Keratinocyte (primary cell): ENCODE results near the gene FAM72C.
"Not testable (repeated sequence)": the region's sequence is repeated elsewhere in the genome, so short reads cannot be mapped to it uniquely, and the experiment has no call there.

Experiments
- CTCF ChIP-seq, 3 experiments: IDR thresholded peaks in 1 of 3; conservative IDR thresholded peaks in 1 of 3; optimal IDR thresholded peaks in 1 of 3; 2 replicates in 2 of 3; 3 replicates in 1 of 3; pipeline versions ENCODE3 to v1.5.1; 2011; ENCODE audit warnings: low read length in 3 of 3, mild to moderate bottlenecking in 3 of 3, moderate library complexity in 2 of 3, control low read depth in 1 of 3, inconsistent platforms in 1 of 3; ENCODE audit not compliant: insufficient read depth in 2 of 3; ENCODE audit errors: extremely low read depth in 1 of 3
- EZH2 ChIP-seq: IDR thresholded peaks from one replicate; pipeline ENCODE4 v1.6.1; 2012; ENCODE audit warnings: inconsistent platforms, mild to moderate bottlenecking, low read length, moderate library complexity

- not testable (repeated sequence) for TF ChIP-seq CTCF (optimal IDR thresholded peaks at IDR 0.05 in 1 of 3, IDR thresholded peaks at IDR 0.05 in 1 of 3, conservative IDR thresholded peaks at IDR 0.05 in 1 of 3; ENCODE audit: extremely low read depth in 1 of 3, insufficient read depth in 2 of 3, low read length in 3 of 3); EZH2
These were observed 29.4 kb downstream of the FAM72C start for GRCh38 chr1:143942238-143942860.
